HG02938 (cell line): ENCODE data around the gene SNX15.

Experiments used
- ATAC-seq: cut with Tn5 transposase; IDR thresholded peaks from one replicate; pipeline ENCODE4 v1.9.1; 2021; ENCODE audit warnings: mild to moderate bottlenecking, moderate library complexity; ENCODE audit not compliant: unreplicated experiment

SNX15 gene

DNA sequence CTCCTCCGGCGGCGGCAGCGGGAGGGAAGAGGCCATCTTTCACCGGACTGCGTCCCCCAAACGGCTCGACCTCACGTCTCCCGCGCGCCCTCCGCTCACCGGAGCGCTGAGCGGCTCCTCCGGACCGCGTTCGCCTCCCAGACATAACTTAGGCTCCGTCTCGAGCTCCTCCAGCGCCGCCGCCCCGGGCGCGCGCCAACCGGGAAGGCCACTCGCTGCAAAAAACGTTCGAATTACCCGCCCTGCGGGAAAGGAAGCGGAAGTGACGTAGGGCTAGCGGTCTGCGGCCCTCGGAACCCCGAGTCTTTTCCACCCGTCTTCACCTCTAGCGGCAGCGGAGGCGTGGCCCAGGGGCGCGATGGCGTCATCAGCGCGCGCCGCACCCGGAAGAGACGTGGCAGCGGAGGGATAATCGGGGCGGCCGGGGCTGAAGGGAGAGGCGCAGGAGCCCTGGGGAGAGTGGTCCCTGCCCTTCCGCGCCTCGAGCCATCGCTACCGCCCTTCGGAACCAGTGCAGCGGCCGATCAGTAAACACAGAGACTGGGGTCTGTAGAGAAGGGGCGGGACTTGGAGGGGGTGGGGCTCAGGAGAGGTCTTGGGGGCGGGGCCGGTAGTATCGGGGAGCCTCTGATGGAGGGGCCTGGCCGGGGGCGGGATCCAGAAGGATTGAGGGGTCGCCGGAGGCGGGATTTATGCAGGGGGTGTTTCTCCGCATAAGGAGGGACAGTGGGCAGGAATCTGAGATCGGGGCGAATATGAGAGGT is 56.8 kb downstream of the SNX15 start, which contains the start of the genes CDCA5 and ZFPL1:
Gene CDCA5 (minus strand): TSS at position 207 of the 764 bp plus-strand sequence. CDS start 62 bp downstream, at position 145.
Gene ZFPL1 (plus strand): TSS at position 389 of the 764 bp plus-strand sequence. CDS start 477 bp downstream, outside the sequence.
- peak; percentile 74 for ATAC-seq

DNA sequence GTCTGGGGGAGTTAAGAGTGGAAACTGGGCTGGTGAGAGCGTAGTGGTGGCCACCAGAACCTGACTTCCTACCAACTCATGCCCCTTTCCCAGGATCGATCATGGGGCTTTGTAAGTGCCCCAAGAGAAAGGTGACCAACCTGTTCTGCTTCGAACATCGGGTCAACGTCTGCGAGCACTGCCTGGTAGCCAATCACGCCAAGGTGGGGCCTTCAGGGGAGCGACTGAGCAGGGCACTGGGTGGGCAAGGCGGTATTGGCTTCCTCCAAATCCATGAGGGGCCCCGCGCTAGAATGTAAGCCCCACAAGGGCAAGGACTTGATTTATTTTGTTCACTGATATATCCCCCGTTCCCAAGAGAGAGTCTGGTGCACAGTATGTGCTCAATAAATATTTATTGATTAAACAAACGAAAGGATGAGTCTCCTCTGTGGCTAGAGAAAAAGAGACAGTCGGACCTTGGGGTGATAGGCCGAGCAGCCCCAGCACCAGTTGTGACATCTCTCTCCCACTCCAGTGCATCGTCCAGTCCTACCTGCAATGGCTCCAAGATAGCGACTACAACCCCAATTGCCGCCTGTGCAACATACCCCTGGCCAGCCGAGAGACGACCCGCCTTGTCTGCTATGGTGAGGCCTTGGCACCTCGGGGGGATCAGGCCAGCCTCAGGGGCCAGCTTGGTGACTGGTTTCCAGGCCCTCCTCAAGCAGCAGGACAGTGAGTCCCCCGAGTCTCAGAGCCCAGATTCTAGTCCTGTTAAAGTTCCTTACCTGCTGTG is 57.5 kb downstream of the SNX15 start:
- ATAC-seq = peak; percentile 14

DNA sequence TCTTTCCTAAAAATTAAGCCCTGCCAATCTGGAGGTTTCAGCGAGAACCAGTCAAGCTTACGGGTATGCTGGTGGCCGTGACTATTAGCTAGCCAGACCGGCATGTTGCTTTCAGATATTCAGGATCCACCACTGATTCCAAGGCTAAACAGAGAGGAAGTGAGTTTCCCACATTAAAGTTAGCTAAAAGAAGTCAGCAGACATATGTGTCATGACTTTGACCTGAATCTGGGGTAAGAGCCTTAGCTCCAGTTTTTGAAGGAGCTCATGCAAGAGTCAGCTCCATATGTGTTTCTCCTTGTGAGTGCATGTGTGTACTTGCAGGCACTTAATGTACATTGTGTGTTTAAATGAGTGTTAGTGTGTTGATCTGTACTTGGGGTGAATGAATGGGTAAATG is 58.2 kb downstream of the SNX15 start:
- no peak for ATAC-seq

DNA sequence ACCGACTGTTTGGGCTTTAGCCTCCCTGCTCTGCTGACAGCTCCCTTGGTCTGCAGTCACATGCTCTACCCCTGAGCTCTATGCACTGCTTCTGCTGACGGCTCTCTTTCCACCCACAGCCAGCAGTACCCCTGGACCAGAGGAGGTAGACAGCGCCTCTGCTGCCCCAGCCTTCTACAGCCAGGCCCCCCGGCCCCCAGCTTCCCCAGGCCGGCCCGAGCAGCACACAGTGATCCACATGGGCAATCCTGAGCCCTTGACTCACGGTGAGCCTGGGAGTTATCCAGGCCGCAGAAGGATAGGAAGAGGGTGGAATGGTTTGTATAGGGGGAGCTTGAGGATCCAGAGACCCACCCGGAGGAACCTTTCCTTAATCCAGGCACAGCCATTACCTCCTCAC is 59.6 kb downstream of the SNX15 start:
- no peak for ATAC-seq

- ATAC-seq = no peak
Observed at GRCh38 chr11:65087216-65087615, 60.0 kb downstream of the SNX15 start.

DNA sequence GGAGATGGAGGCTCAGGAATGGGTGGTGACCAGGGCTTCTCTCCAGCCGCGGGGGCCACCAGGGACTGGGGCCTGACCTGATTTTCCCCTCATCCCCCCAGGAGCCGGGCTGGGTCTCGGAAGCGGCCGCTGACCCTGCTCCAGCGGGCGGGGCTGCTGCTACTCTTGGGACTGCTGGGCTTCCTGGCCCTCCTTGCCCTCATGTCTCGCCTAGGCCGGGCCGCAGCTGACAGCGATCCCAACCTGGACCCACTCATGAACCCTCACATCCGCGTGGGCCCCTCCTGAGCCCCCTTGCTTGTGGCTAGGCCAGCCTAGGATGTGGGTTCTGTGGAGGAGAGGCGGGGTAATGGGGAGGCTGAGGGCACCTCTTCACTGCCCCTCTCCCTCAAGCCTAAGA is 60.6 kb downstream of the SNX15 start:
- no peak for ATAC-seq

DNA sequence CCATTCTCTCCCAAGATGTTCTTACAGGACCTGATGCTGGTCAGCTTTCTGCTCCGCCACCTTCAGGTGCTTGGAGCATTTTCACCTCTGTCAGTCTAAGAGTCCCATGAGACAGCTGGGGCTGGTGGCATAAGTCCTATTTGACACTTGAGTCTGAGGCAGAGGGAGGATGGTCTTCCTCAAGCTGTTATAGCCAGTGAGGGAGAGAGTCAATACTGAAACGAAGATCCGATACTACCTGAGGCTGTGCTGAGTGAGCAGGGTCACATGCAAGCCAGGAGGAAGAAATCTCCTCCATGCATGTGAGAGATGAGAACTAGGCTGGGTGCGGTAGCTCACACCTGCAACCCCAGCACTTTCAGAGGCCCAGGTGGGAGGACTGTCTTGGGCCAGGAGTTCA is 62.4 kb downstream of the SNX15 start:
- no peak for ATAC-seq
